NCI-H128 (cell line): Measurements from ENCODE around the gene AASS.
A peak's percentile ranks its signal among the peaks of the same experiment; 100 is the strongest.

Experiments used
- DNase-seq: peaks from one replicate; lab custom pipeline; 2025; ENCODE audit not compliant: unreplicated experiment; lab: John Stamatoyannopoulos, UW

The AASS gene

GRCh38 chr7:122123746-122124145 lies 20.3 kb downstream of the AASS start:
- no peak for DNase-seq

- DNase-seq, result no peak
Measured at GRCh38 chr7:122118757-122119156, 25.3 kb downstream of the AASS start.

DNA sequence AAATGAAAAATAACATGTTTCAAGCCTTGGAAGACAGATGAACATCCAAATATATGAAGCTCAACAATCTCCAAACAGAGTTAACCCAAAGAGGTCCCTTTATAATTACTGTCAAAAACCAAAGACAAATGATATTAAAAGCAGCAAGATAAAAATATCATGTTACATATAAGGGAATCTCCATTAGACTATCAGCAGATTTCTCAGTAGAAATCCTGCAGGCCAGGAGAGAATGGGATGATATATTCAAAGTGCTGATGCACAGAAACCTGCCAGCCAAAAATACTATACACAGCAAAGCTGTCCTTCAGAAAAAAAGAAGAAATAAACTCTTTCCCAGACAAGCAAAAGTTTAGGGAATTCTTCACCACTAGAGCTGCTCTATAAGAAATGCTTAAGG lies 41.0 kb downstream of the AASS start:
- no peak for DNase-seq

DNA sequence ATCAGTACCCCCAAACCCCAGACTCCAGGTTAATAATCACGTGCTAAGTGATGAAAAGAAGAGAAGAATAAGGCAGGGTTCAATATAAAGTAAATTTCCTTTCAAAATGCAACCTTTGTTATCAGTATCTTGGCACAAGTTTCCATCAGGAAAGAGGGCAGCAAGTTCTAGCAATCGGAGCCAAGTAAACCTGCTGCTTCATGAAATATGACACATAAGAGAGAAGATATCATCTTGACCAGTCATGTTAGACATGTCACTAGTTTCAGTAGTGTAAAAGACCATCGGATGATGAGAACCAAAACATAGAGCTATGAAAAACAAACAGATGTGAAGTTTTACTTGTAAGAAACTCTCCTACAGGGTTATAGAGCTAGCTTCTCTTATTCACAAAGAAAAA lies 44.0 kb downstream of the AASS start:
- no peak for DNase-seq

DNA sequence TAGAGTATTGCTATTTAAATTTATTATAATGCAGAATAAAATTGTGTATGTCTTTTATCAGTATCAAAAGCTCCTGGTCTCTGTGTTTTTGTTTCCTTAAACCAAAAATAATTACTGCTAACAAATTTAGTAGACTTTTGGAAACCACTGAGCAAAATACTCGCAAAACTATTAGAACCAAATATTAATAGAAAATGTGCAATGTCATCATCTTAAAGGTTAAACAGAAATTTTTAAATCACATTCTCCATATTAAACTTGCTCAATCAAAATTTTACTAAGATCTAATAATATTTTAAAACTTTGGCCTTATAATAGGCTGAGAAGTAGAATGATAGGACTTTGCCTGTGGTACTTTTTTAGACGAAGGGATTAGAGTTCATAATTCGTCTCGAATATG lies 48.4 kb downstream of the AASS start:
- no peak for DNase-seq

- no peak for DNase-seq
Measured at GRCh38 chr7:122094549-122094948, 49.5 kb downstream of the AASS start.

- peak; percentile 24 for DNase-seq
Measured at GRCh38 chr7:122092964-122093797, 50.9 kb downstream of the AASS start.

GRCh38 chr7:122082670-122083069 lies 61.4 kb downstream of the AASS start:
- no peak for DNase-seq

DNA sequence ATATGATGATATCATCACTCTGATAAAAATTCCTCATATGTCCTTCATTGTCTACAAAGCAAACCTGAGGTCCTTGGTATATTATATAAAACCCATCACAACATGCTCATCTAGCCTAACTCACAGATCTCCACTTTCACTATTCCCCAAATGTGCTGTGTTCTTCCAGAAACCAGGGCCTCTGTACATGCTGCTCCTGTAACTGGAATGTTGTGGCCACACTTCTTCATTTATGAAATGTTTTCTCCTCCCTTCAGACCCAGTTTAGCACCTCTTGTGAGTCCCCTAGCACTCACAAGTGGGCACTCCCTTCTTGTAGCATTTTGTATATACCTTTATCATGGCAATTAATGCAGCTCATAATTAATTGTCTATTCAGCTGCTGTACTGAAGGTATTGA lies 61.9 kb downstream of the AASS start:
- no peak for DNase-seq

DNA sequence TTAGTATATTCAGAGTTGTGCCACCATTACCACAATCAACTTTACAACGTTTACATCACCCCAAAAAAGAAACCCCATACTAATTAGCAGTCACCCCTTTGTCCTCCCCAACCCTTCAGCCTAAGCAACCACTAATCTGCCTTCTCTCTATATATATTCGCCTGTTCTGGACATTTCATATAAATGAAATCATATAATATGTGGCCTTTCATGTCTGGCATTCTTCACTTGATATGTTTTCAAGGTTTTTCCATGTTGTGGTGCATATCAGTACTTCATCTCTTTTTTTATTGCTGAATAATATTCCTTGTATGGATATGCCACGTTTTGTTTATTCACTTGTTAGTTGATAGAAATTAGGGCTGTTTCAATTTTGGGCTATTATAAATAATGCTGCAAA lies 70.4 kb downstream of the AASS start:
- no peak for DNase-seq

GRCh38 chr7:122072924-122073599 lies 71.0 kb downstream of the AASS start:
- no peak for DNase-seq

DNA sequence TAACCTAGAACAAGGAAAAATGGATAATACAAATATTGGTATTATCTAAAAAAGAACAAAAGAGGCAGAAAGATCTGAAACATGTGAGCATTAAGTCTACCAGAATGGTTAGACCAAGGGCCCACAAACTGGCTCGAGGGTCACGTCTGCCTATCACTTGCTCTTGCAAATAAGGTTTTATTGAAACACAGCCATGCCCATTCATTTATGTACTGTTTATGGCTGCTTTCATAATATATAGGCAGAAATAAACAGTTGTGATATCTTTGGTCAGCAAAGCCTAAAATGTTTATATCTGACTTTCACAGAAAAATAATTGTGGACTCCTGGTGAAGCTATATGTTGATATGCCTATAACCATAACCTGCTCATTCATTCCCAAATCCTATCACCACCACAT lies 71.8 kb downstream of the AASS start:
- DNase-seq, result no peak

DNA sequence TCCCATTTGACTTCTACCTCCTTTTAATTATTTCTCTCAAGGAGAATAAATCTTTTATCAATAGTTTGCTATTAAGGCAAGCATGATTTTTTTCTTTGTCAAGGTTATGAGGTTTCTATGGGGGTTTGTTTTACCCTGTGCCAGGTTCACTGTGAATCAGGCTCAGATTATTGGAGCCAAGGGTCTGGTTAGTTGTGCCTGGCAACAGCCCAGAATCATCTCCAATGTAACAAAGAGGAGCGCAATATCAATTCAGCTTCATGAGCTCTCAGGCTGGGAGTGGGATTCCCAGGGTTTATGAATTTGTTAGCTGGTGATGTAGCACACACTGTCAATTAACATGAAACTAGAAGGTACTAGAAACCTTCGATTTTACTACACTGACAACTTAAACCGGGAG lies 73.2 kb downstream of the AASS start:
- DNase-seq, result no peak

- DNase-seq, result no peak
Measured at GRCh38 chr7:122070062-122070461, 74.0 kb downstream of the AASS start.

DNA sequence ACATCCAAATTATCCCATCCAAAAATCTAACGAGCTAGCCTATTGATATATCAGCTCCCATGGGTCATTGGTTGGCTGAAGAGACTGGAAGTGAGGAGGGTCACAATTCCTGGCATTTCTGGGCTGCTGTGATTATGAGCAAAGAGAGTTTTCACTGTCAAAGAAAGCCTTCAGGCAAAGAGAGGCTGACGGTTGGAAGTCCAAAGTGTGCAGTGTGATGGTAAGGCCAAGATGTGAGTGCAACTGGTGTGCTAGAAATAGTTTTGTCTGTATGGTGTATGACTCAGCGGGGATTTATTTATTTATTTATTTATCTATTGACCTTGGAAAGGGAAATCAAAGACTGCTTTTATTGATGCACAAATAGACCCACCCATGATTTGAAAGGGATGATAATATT lies 75.0 kb downstream of the AASS start:
- DNase-seq, result no peak

GRCh38 chr7:122068046-122068445 lies 76.0 kb downstream of the AASS start:
- DNase-seq, result no peak

- no peak for DNase-seq
Measured at GRCh38 chr7:122067077-122067476, 77.0 kb downstream of the AASS start.

DNA sequence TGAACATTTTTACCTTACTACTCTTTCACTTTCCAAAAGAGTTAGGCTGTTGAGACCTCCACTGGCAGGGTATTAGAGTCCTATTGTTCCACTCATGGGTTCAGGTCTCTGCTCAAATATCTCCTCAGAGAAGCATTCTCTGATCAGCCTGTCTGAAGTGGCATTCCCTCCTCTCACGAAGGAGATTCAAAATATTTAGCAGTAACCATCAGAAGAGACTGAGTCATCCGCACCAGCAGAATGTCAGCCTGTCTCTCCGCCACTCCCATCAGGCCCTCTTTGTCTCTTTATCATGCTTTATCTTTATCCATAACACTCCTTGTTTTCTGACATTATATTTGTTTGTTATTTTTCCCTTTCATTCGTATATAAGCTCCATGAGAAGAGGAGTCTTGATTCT lies 79.1 kb downstream of the AASS start:
- DNase-seq, result no peak

DNA sequence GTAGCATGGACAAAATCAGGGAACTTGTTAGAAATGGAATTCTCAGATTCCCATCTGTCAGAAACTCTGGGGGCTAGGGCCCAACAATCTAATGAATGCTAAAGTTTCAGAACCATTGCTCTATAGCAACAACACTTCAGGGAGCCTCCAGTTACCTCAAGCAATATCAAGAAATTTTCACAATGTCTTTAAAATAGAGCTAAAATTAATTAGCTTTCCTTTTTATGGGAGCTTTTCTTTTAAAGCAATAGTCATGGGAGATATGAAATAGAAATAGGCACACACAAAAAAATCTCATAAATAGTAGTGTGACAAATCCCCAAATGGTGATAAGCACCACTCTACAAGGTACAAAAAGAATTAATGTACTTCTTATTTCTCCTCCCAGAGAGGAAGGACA lies 80.9 kb downstream of the AASS start:
- no peak for DNase-seq

GRCh38 chr7:122059542-122059941 lies 84.5 kb downstream of the AASS start:
- DNase-seq, result no peak

- no peak for DNase-seq
Measured at GRCh38 chr7:122056977-122057376, 87.1 kb downstream of the AASS start.

DNA sequence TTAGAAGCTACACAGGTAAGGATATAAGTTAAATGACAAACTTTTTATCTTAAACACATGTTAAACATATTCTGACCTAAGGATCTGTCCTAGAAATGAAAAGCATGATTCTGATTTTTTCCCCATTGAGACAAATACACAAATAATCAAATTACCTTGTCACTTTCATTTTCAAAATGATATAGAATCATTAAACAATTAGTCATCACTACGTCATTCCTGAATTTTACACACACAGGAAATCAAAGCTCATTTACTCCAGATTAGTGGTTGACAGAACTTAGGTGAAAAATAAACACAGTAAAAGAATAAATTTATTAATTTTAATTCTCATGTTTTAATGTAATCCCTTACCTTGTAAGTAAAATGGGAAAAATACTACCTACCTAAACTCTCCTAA lies 89.0 kb downstream of the AASS start:
- no peak for DNase-seq

DNA sequence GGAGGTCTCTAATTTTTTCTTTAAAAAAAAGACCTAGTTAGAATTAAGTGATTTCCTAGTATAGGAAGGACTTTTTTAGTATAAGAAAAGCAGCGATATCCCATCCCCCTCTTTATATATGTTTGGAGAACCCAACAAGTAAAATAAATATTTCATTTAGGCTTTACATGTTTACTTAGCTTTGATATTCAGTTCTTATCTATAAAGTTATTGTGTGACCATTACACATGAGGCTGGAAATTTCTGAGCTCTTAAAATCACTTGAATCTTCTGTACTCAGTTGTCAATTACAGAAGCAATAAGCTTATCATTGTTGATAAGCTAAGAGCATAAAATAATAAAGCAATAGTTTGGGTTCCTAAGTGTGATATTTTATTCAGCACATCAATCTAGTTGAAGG lies 89.7 kb downstream of the AASS start:
- no peak for DNase-seq
